A549 (cell line): ENCODE results near the gene VDAC1. TPM values are rescaled to one million over a fixed set of nuclear protein-coding genes. Genes with fewer than 3 reads are reported as not detected.
A peak's percentile ranks its signal among the peaks of the same experiment; 100 is the strongest.

Source experiments
- ATAC-seq, 2 experiments: fragments of 200-7000 bp in 1 of 2; fragments of >200 bp in 1 of 2; cut with Nextera tagmentation in 1 of 2; cut with Tn5 transposase in 1 of 2; 3 replicates each; pipeline versions ENCODE4 v1.8.0 to v1.9.1; 2018 to 2020; ENCODE audit warnings: mild to moderate bottlenecking in 1 of 2, moderate library complexity in 1 of 2
- CTCF ChIA-PET: fragments of 300-600 bp; sonication (Branson Sonifier 250); formaldehyde crosslinking; extraction: SDS; loops from one replicate; lab custom pipeline; 2021; ENCODE audit warnings: antibody characterized with exemption, inconsistent platforms; lab: Yijun Ruan, JAX
- POLR2A ChIA-PET: fragments of 350-600 bp; formaldehyde crosslinking; extraction: SDS; loops from one replicate; lab custom pipeline; 2021; ENCODE audit warnings: antibody characterized with exemption, inconsistent platforms; lab: Yijun Ruan, JAX
- DNase-seq, 2 experiments: peaks; one replicate each; pipeline versions ENCODE4 v3.0.0 to v3.0.0-alpha.2; 2011 to 2016; ENCODE audit warnings: low read depth in 1 of 2, low spot score in 1 of 2
- FAIRE-seq: peaks from 2 replicates; lab custom pipeline; 2011; peaks lifted over from hg19 to GRCh38; lab: Jason Lieb, UNC
- H3K27ac ChIP-seq, 2 experiments: fragments of >200 bp; sonication (Bioruptor Twin); formaldehyde crosslinking; 3 replicates each; pipeline ENCODE4 v1.5.1; 2016 to 2017
- H3K4me1 ChIP-seq: fragments of >200 bp; sonication (Bioruptor Twin); formaldehyde crosslinking; 3 replicates; pipeline ENCODE4 v1.6.1; 2016
- H3K4me2 ChIP-seq: fragments of >200 bp; sonication (Bioruptor Twin); formaldehyde crosslinking; 3 replicates; pipeline ENCODE4 v1.6.1; 2016
- H3K4me3 ChIP-seq: fragments of >200 bp; sonication (Bioruptor Twin); formaldehyde crosslinking; 3 replicates; pipeline ENCODE4 v1.5.1; 2016
- H3K9me3 ChIP-seq: fragments of >200 bp; sonication (Bioruptor Twin); formaldehyde crosslinking; 3 replicates; pipeline ENCODE4 v1.6.1; 2016
- CHD2 ChIP-seq: fragments of 150-350 bp; IDR thresholded peaks from 2 replicates; pipeline ENCODE4 v1.6.1; 2014; ENCODE audit warnings: low read length; ENCODE audit not compliant: partially characterized antibody
- CHD4 ChIP-seq: fragments of 200-600 bp; sonication (generic); IDR thresholded peaks from 2 replicates; pipeline ENCODE4 v1.6.1; 2016; ENCODE audit warnings: antibody characterized with exemption, mild to moderate bottlenecking, borderline replicate concordance
- E2F6 ChIP-seq: IDR thresholded peaks from 2 replicates; pipeline ENCODE4 v1.6.1; 2012; ENCODE audit warnings: low read depth, borderline replicate concordance
- FOSB ChIP-seq: fragments of 250-450 bp; sonication (Bioruptor Pico); IDR thresholded peaks from 2 replicates; pipeline ENCODE4 v1.5.0; 2020; ENCODE audit warnings: mild to moderate bottlenecking, moderate library complexity
- FOSL2 ChIP-seq, 2 experiments: fragments of 450-650 bp in 1 of 2; fragments of >200 bp in 1 of 2; sonication (Bioruptor Twin) in 1 of 2; formaldehyde crosslinking; IDR thresholded peaks; 2 replicates each; pipeline versions ENCODE4 v1.5.0 to v1.6.1; 2016 to 2020; ENCODE audit warnings: mild to moderate bottlenecking in 1 of 2, moderate library complexity in 1 of 2
- GATA3 ChIP-seq: IDR thresholded peaks from 2 replicates; pipeline ENCODE4 v1.6.1; 2012; ENCODE audit warnings: borderline replicate concordance
- HDAC2 ChIP-seq: fragments of 200-600 bp; sonication (generic); IDR thresholded peaks from 2 replicates; pipeline ENCODE4 v1.6.1; 2016
- HOXA7 ChIP-seq: fragments of 250-450 bp; sonication (Bioruptor Pico); IDR thresholded peaks from 2 replicates; pipeline ENCODE4 v1.5.0; 2020; ENCODE audit warnings: mild to moderate bottlenecking, moderate library complexity
- HOXB5 ChIP-seq: fragments of 250-450 bp; sonication (Bioruptor Pico); IDR thresholded peaks from 2 replicates; pipeline ENCODE4 v1.5.0; 2020; ENCODE audit warnings: mild to moderate bottlenecking, moderate library complexity
- JUNB ChIP-seq: fragments of >200 bp; sonication (Bioruptor Twin); formaldehyde crosslinking; IDR thresholded peaks from 2 replicates; pipeline ENCODE4 v1.6.1; 2016
- KDM1A ChIP-seq: fragments of 200-600 bp; sonication (generic); IDR thresholded peaks from 2 replicates; pipeline ENCODE4 v1.6.1; 2016; ENCODE audit warnings: low read depth, mild to moderate bottlenecking
- KDM5A ChIP-seq: fragments of 200-600 bp; sonication (generic); IDR thresholded peaks from 2 replicates; pipeline ENCODE4 v1.6.1; 2016; ENCODE audit warnings: antibody characterized with exemption, mild to moderate bottlenecking
- MAZ ChIP-seq: fragments of 150-350 bp; IDR thresholded peaks from 2 replicates; pipeline ENCODE4 v1.6.1; 2014; ENCODE audit warnings: antibody characterized with exemption, low read depth, low read length, borderline replicate concordance
- MYC ChIP-seq: IDR thresholded peaks from 2 replicates; pipeline ENCODE4 v1.6.1; 2012; ENCODE audit warnings: mild to moderate bottlenecking, inconsistent platforms, low read length, improper control_type of control experiment, borderline replicate concordance
- NFE2L2 ChIP-seq: fragments of 150-350 bp; conservative IDR thresholded peaks from 2 replicates; pipeline ENCODE4 v1.6.1; 2014; ENCODE audit warnings: low read length
- NPAS2 ChIP-seq: fragments of 250-450 bp; sonication (Bioruptor Pico); IDR thresholded peaks from 2 replicates; pipeline ENCODE4 v1.8.0; 2022; ENCODE audit warnings: mild to moderate bottlenecking, moderate library complexity, borderline replicate concordance
- PBX3 ChIP-seq: IDR thresholded peaks from 2 replicates; pipeline ENCODE4 v1.6.1; 2012
- PHF8 ChIP-seq: fragments of 200-600 bp; sonication (generic); IDR thresholded peaks from 2 replicates; pipeline ENCODE4 v1.6.1; 2016; ENCODE audit warnings: low read depth, mild to moderate bottlenecking, antibody characterized with exemption, moderate library complexity, borderline replicate concordance
- POLR2A ChIP-seq: IDR thresholded peaks from 2 replicates; pipeline ENCODE4 v1.6.1; 2012; ENCODE audit warnings: mild to moderate bottlenecking, low read length
- RAD21 ChIP-seq, 2 experiments: fragments of >200 bp in 1 of 2; sonication (Bioruptor Twin) in 1 of 2; formaldehyde crosslinking in 1 of 2; IDR thresholded peaks in 1 of 2; conservative IDR thresholded peaks in 1 of 2; 2 replicates in 1 of 2; 3 replicates in 1 of 2; pipeline ENCODE4 v1.6.1; 2012 to 2018; ENCODE audit warnings: inconsistent platforms in 1 of 2
- RARB ChIP-seq: fragments of 250-450 bp; sonication (Bioruptor Pico); IDR thresholded peaks from 2 replicates; pipeline ENCODE4 v1.8.0; 2021; ENCODE audit warnings: mild to moderate bottlenecking, moderate library complexity
- SREBF2 ChIP-seq: fragments of 450-650 bp; IDR thresholded peaks from 2 replicates; pipeline ENCODE4 v1.6.1; 2014; ENCODE audit warnings: mild to moderate bottlenecking, moderate library complexity
- TFCP2L1 ChIP-seq: fragments of 250-450 bp; sonication (Bioruptor Pico); IDR thresholded peaks from 2 replicates; pipeline ENCODE4 v1.5.0; 2021; ENCODE audit warnings: mild to moderate bottlenecking
- TP53 ChIP-seq: fragments of 250-450 bp; sonication (Bioruptor Pico); IDR thresholded peaks from 2 replicates; pipeline ENCODE4 v1.5.0; 2021; ENCODE audit warnings: mild to moderate bottlenecking, moderate library complexity
- USF2 ChIP-seq: fragments of 450-650 bp; IDR thresholded peaks from 2 replicates; pipeline ENCODE4 v1.6.1; 2014; ENCODE audit warnings: antibody characterized with exemption
- ZFP36 ChIP-seq: fragments of 450-650 bp; IDR thresholded peaks from 2 replicates; pipeline ENCODE4 v1.6.1; 2014; ENCODE audit warnings: borderline replicate concordance; ENCODE audit not compliant: partially characterized antibody
- ZNF302 ChIP-seq: fragments of 250-450 bp; sonication (Bioruptor Pico); IDR thresholded peaks from 2 replicates; pipeline ENCODE4 v1.9.0; 2021; ENCODE audit warnings: inconsistent platforms, mild to moderate bottlenecking, moderate library complexity
- ZSCAN20 ChIP-seq: fragments of 250-450 bp; sonication (Bioruptor Pico); IDR thresholded peaks from 2 replicates; pipeline ENCODE4 v1.8.0; 2022; ENCODE audit warnings: mild to moderate bottlenecking, moderate library complexity
- WGBS: methylation state at CpG from one replicate; pipeline ENCODE4 v1.1.6; 2017; ENCODE audit errors: missing lambda C conversion rate; 5-methylcytosine and 5-hydroxymethylcytosine counted together
- polyA plus RNA-seq, 4 experiments: library from polyadenylated mRNA; depleted of rRNA in 3 of 4; stranded (reverse); fragments of >200 nt; fragmentation: RNase III in 1 of 4; extraction: RNeasy Plus Mini Kit Qiagen cat#74134 plus additional on column Dnase treatment in 1 of 4; gene quantifications; 2 replicates in 3 of 4; 3 replicates in 1 of 4; pipeline ENCODE4 v1.2.3, GENCODE V29; 2011 to 2017
- TF ChIP-seq, protein P1 (sequence below): fragments of 200-600 bp; sonication (generic); IDR thresholded peaks from 2 replicates; pipeline ENCODE4 v1.6.1; 2016; ENCODE audit warnings: antibody characterized with exemption, mild to moderate bottlenecking, moderate library complexity
- TF ChIP-seq, protein P2 (sequence below): fragments of 250-450 bp; sonication (Bioruptor Pico); IDR thresholded peaks from 2 replicates; pipeline ENCODE4 v1.5.0; 2020; ENCODE audit warnings: low read depth, mild to moderate bottlenecking, moderate library complexity
- TF ChIP-seq, protein P3 (sequence below): fragments of >200 bp; sonication (Bioruptor Twin); formaldehyde crosslinking; IDR thresholded peaks from 3 replicates; pipeline ENCODE4 v1.6.1; 2016

The VDAC1 gene
- polyA plus RNA-seq, 2 of the 4 experiments (the other 2 are of a cell fraction): 369 to 442 TPM

- 82% methylated on average over 4 of the region's 4 CpGs for WGBS
- Histone ChIP-seq H3K27ac (peak overlapping the region; percentile 88 to 93), H3K4me1 (peaks cover 50% of the 10 kb centered on the region), H3K9me3 (no peaks in the 10 kb centered on the region), H3K4me3 (no peak overlapping the region), H3K4me2 (peak overlapping the region; percentile 48)
- DNase-seq (no peak), FAIRE-seq (no peak), ATAC-seq (no peak)
- CTCF ChIA-PET: interaction anchor here (0.7 to 6.1 kb wide), 8 partner anchors 13 to 113 kb away, joined by 3 to 57 read pairs (median 3); no protein-coding TSS in a partner anchor
- POLR2A ChIA-PET: no interaction called here
- TF ChIP-seq GATA3 (no peak), ZFP36 (no peak), TFCP2L1 (no peak), E2F6 (no peak), ZNF302 (CRISPR knock-in tag) (no peak), JUNB (no peak), HDAC2 (no peak), USF2 (no peak), POLR2A (no peak), CHD2 (no peak), ZSCAN20 (CRISPR knock-in tag) (no peak), CHD4 (no peak), RARB (no peak), RAD21 (conservative IDR thresholded peaks at IDR 0.05 in 1 of 2, IDR thresholded peaks at IDR 0.05 in 1 of 2) (no peak), FOSB (no peak), PBX3 (no peak), PHF8 (no peak), SREBF2 (no peak)
- TF ChIP-seq, protein P1, sequence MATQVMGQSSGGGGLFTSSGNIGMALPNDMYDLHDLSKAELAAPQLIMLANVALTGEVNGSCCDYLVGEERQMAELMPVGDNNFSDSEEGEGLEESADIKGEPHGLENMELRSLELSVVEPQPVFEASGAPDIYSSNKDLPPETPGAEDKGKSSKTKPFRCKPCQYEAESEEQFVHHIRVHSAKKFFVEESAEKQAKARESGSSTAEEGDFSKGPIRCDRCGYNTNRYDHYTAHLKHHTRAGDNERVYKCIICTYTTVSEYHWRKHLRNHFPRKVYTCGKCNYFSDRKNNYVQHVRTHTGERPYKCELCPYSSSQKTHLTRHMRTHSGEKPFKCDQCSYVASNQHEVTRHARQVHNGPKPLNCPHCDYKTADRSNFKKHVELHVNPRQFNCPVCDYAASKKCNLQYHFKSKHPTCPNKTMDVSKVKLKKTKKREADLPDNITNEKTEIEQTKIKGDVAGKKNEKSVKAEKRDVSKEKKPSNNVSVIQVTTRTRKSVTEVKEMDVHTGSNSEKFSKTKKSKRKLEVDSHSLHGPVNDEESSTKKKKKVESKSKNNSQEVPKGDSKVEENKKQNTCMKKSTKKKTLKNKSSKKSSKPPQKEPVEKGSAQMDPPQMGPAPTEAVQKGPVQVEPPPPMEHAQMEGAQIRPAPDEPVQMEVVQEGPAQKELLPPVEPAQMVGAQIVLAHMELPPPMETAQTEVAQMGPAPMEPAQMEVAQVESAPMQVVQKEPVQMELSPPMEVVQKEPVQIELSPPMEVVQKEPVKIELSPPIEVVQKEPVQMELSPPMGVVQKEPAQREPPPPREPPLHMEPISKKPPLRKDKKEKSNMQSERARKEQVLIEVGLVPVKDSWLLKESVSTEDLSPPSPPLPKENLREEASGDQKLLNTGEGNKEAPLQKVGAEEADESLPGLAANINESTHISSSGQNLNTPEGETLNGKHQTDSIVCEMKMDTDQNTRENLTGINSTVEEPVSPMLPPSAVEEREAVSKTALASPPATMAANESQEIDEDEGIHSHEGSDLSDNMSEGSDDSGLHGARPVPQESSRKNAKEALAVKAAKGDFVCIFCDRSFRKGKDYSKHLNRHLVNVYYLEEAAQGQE: no peak
- TF ChIP-seq, protein P2, sequence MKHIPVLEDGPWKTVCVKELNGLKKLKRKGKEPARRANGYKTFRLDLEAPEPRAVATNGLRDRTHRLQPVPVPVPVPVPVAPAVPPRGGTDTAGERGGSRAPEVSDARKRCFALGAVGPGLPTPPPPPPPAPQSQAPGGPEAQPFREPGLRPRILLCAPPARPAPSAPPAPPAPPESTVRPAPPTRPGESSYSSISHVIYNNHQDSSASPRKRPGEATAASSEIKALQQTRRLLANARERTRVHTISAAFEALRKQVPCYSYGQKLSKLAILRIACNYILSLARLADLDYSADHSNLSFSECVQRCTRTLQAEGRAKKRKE (CRISPR knock-in tag): no peak
These were observed 14.9 kb upstream of the VDAC1 start for GRCh38 chr5:134019636-134020035.

DNA sequence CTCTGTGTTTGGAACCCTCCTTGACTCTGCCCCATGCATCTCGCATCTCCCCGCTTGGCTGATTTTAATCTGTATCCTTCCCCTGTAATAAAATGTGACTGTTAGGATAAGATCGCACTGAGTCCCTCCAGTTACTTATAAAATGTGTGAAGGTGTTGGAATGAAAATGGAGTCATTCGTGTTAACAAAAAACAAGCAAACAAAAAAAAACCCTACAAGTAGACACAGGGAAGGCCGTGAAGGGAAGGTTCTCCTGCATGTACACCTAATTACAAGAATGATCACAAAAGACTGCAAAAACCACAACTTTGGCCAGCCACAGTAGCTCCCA, 14.2 kb upstream of the VDAC1 start:
- Histone ChIP-seq H3K4me2 (peak overlapping the region; percentile 48), H3K27ac (peak overlapping the region; percentile 88 to 93), H3K4me3 (no peak overlapping the region), H3K4me1 (peaks cover 50% of the 10 kb centered on the region), H3K9me3 (no peaks in the 10 kb centered on the region)
- DNase-seq (no peak), FAIRE-seq (no peak), ATAC-seq (no peak)
- CTCF ChIA-PET: interaction anchor here (0.7 to 6.1 kb wide), 5 partner anchors 20 to 114 kb away, joined by 3 to 57 read pairs (median 3); no protein-coding TSS in a partner anchor
- POLR2A ChIA-PET: interaction anchor here (1.3 to 1.5 kb wide), 2 partner anchors 12 to 14 kb away, joined by 10 to 11 read pairs; partner anchors contain the start of gene VDAC1
- 51% methylated on average over 5 of the region's 5 CpGs for WGBS
- no peak for TF ChIP-seq KDM5A
- TF ChIP-seq KDM1A: no peak
- no peak for TF ChIP-seq TP53 (CRISPR knock-in tag)
- no peak for TF ChIP-seq FOSL2 (IDR thresholded peaks at IDR 0.05)
- TF ChIP-seq FOSL2 (CRISPR knock-in tag; IDR thresholded peaks at IDR 0.05): no peak
- TF ChIP-seq MYC: no peak
- TF ChIP-seq HOXA7 (CRISPR knock-in tag): no peak
- TF ChIP-seq TFCP2L1: no peak
- TF ChIP-seq MAZ: no peak
- TF ChIP-seq USF2: no peak
- TF ChIP-seq, protein P3, sequence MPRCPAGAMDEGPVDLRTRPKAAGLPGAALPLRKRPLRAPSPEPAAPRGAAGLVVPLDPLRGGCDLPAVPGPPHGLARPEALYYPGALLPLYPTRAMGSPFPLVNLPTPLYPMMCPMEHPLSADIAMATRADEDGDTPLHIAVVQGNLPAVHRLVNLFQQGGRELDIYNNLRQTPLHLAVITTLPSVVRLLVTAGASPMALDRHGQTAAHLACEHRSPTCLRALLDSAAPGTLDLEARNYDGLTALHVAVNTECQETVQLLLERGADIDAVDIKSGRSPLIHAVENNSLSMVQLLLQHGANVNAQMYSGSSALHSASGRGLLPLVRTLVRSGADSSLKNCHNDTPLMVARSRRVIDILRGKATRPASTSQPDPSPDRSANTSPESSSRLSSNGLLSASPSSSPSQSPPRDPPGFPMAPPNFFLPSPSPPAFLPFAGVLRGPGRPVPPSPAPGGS: no peak
- TF ChIP-seq HOXB5 (CRISPR knock-in tag): peak; percentile 67; the same call in 1 of the 2 replicates
- TF ChIP-seq NPAS2 (CRISPR knock-in tag): no peak
- TF ChIP-seq NFE2L2: no peak
